Activated CD4-positive, alpha-beta T cell treated with anti-CD3 and anti-CD28 coated beads, Interleukin-2, Interleukin-6, amounts not matched to agents 100 ng/mL and 50 ng/mL, durations not matched to agents 16 hours and 8 hours (primary cell): ENCODE measurements around the gene PRPSAP2.
"Not testable (repeated sequence)": the region's sequence is repeated elsewhere in the genome, so short reads cannot be mapped to it uniquely, and the experiment has no call there.

Experiments
- DNase-seq: peaks from one replicate; pipeline ENCODE4 v3.0.0-alpha.2; 2020

PRPSAP2 gene

GRCh38 chr17:18857864-18858566 is at the start of gene PRPSAP2:
Gene PRPSAP2 (plus strand): TSS chr17:18858131. CDS start chr17:18865834, 7,703 bp downstream.
- DNase-seq = peak; percentile 97

GRCh38 chr17:18815924-18816323 is 42.0 kb upstream of the PRPSAP2 start:
- DNase-seq = not testable (repeated sequence)

GRCh38 chr17:18816489-18817371 is 41.2 kb upstream of the PRPSAP2 start:
- peak; percentile 72 for DNase-seq

- not testable (repeated sequence) for DNase-seq
These were observed 36.5 kb upstream of the PRPSAP2 start for GRCh38 chr17:18821430-18821829.

GRCh38 chr17:18827613-18828012 is 30.3 kb upstream of the PRPSAP2 start:
- DNase-seq = not testable (repeated sequence)

- no peak for DNase-seq
These were observed 9.4 kb upstream of the PRPSAP2 start for GRCh38 chr17:18848501-18848900.

- no peak for DNase-seq
These were observed 7.3 kb upstream of the PRPSAP2 start for GRCh38 chr17:18850679-18851078.

- no peak for DNase-seq
These were observed 6.7 kb upstream of the PRPSAP2 start for GRCh38 chr17:18851201-18851600.

GRCh38 chr17:18854956-18855355 is 3.0 kb upstream of the PRPSAP2 start:
- DNase-seq = no peak

- peak; percentile 95 for DNase-seq
These were observed 1.9 kb upstream of the PRPSAP2 start for GRCh38 chr17:18855831-18856569.

- no peak for DNase-seq
These were observed 1.4 kb upstream of the PRPSAP2 start for GRCh38 chr17:18856570-18856915.

GRCh38 chr17:18858567-18859245 is 775 bp downstream of the PRPSAP2 start:
- DNase-seq = peak; percentile 21

GRCh38 chr17:18859256-18859655 is 1.3 kb downstream of the PRPSAP2 start:
- peak; percentile 13 for DNase-seq

- peak; percentile 84 for DNase-seq
These were observed 2.4 kb downstream of the PRPSAP2 start for GRCh38 chr17:18860161-18860972.

GRCh38 chr17:18862011-18862410 is 4.1 kb downstream of the PRPSAP2 start:
- DNase-seq = no peak

GRCh38 chr17:18864996-18865395 is 7.1 kb downstream of the PRPSAP2 start:
- not testable (repeated sequence) for DNase-seq

GRCh38 chr17:18866866-18867813 is 9.2 kb downstream of the PRPSAP2 start:
- DNase-seq = peak; percentile 80

- no peak for DNase-seq
These were observed 19.2 kb downstream of the PRPSAP2 start for GRCh38 chr17:18877104-18877645.

GRCh38 chr17:18888766-18889290 is 30.9 kb downstream of the PRPSAP2 start:
- no peak for DNase-seq

- DNase-seq = no peak
These were observed 31.7 kb downstream of the PRPSAP2 start for GRCh38 chr17:18889658-18890057.
